Measurements from ENCODE around the gene ADAMTS10. TPM values are rescaled to one million over a fixed set of nuclear protein-coding genes. Genes with fewer than 3 reads are reported as not detected.
"Not testable (repeated sequence)": the region's sequence is repeated elsewhere in the genome, so short reads cannot be mapped to it uniquely, and the experiment has no call there.

ADAMTS10 gene
- polyA plus RNA-seq, 6 donors from 2014 or later, result 0.31 TPM; not detected in 5

- H3K27me3 Mint-ChIP-seq, result peaks cover 13 to 46% (median 43%) of the 10 kb centered on the region in 3 donors
- H3K36me3 Mint-ChIP-seq, result no peaks in the 10 kb centered on the region
- peak overlapping the region in 1 of 6 donors; percentile 61 for H3K27ac Mint-ChIP-seq
- no peak for ATAC-seq (ENCODE audit: low read depth in 2 of 2)
- peak overlapping the region in 1 of 8 donors; percentile 76 for H3K4me3 Mint-ChIP-seq
- no peaks in the 10 kb centered on the region for H3K9me3 Mint-ChIP-seq
- no peak for DNase-seq
- peaks cover 0 to 8% (median 4%) of the 10 kb centered on the region in 3 donors for H3K4me1 Mint-ChIP-seq
Measured at GRCh38 chr19:8639821-8640401, 29.4 kb upstream of the ADAMTS10 start.

DNA sequence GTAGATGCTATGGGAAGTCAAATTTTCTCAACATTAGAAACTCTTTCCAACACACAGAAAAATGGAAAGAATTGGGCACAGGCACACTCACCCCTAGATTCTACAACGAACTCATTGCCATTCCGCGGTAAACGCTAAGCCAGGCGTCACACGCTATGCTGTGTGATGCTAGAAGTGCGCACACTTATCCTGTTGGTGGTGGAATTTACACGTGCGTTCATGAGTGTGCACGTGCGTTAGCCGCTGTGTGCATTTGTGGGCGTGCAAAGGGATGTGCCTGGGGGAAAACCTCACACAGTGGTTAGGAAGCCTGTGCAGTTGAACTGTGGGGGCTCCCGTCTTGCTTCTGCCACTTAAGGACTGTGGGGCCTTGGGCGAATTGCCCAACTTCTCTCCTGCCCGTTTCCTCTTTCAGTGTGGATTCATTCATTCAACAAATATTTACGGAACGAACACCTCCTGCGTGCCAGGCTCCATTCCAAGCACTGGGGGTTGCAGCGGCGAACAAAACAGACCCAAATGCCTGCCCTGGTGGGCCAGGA, 27.6 kb upstream of the ADAMTS10 start:
- no peak for ATAC-seq (ENCODE audit: low read depth in 2 of 2)
- no peaks in the 10 kb centered on the region for H3K9me3 Mint-ChIP-seq
- no peak overlapping the region for H3K27ac Mint-ChIP-seq

GRCh38 chr19:8637070-8637469, 26.6 kb upstream of the ADAMTS10 start:
- peaks cover 11 to 54% (median 43%) of the 10 kb centered on the region in 3 donors for H3K27me3 Mint-ChIP-seq
- not testable (repeated sequence) for H3K9me3 Mint-ChIP-seq; DNase-seq; H3K36me3 Mint-ChIP-seq; H3K4me1 Mint-ChIP-seq; H3K4me3 Mint-ChIP-seq; ATAC-seq (ENCODE audit: low read depth in 2 of 2); H3K27ac Mint-ChIP-seq

More for the DNA sequence above, 27.6 kb upstream of the ADAMTS10 start:
- no peak for DNase-seq
- Mint-ChIP-seq H3K4me1 (peaks cover 0 to 8% (median 4%) of the 10 kb centered on the region in 3 donors), H3K4me3 (no peak overlapping the region), H3K36me3 (no peaks in the 10 kb centered on the region), H3K27me3 (peaks cover 13 to 54% (median 43%) of the 10 kb centered on the region in 3 donors)

DNA sequence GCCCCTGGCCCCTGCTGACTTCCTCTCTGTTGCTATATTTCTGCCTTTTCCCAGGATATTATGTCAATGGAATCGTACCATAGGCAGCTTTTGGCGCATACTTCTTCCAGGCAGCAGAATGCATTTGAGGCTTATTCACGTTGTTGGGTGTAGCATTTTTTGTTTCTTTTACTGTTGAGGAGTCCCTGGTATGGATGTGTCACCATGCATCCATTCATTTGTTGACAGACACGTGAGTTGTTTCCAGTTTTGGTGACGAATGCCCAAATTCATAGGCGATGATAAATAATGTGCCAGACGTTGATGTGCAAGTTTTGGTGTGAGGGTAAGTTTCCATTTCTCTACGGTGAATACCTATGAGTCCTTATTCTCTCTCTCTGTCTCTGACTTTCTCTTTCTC, 24.9 kb upstream of the ADAMTS10 start:
- ATAC-seq (ENCODE audit: low read depth in 2 of 2), result no peak
- H3K36me3 Mint-ChIP-seq, result no peaks in the 10 kb centered on the region
- no peak overlapping the region for H3K4me3 Mint-ChIP-seq
- H3K4me1 Mint-ChIP-seq, result peaks cover 0 to 8% (median 4%) of the 10 kb centered on the region in 3 donors
- H3K27me3 Mint-ChIP-seq, result peaks cover 8 to 45% (median 33%) of the 10 kb centered on the region in 3 donors
- DNase-seq, result no peak
- no peaks in the 10 kb centered on the region for H3K9me3 Mint-ChIP-seq
- peak overlapping the region in 1 of 6 donors; percentile 8 for H3K27ac Mint-ChIP-seq

DNA sequence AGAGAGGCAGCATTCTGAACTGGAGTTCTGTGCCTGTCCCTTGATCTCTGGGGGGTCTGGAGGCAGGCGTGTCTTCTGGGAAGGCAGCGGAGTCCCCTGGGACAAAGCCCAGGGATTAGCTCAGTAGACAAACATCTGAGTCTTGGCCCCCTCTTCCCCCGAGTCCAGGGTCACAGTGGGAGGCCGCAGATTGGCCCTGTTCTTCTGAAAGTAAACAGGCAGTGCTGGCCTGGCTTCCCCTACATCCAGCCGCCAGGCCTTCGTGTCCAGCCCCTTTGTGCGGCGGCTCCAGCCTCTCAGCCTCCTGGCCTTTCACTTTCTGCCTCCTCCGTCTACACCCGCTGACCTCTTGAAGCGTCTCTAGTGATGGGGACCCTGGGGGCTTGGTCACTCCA, 20.9 kb upstream of the ADAMTS10 start:
- H3K36me3 Mint-ChIP-seq, result no peaks in the 10 kb centered on the region
- no peak overlapping the region for H3K4me3 Mint-ChIP-seq
- no peak overlapping the region for H3K27ac Mint-ChIP-seq
- no peaks in the 10 kb centered on the region for H3K4me1 Mint-ChIP-seq
- ATAC-seq (ENCODE audit: low read depth in 2 of 2), result no peak
- no peak for DNase-seq
- H3K27me3 Mint-ChIP-seq, result peaks cover 6 to 20% (median 9%) of the 10 kb centered on the region in 3 donors
- peaks cover 0 to 4% (median 0%) of the 10 kb centered on the region in 7 donors for H3K9me3 Mint-ChIP-seq

DNA sequence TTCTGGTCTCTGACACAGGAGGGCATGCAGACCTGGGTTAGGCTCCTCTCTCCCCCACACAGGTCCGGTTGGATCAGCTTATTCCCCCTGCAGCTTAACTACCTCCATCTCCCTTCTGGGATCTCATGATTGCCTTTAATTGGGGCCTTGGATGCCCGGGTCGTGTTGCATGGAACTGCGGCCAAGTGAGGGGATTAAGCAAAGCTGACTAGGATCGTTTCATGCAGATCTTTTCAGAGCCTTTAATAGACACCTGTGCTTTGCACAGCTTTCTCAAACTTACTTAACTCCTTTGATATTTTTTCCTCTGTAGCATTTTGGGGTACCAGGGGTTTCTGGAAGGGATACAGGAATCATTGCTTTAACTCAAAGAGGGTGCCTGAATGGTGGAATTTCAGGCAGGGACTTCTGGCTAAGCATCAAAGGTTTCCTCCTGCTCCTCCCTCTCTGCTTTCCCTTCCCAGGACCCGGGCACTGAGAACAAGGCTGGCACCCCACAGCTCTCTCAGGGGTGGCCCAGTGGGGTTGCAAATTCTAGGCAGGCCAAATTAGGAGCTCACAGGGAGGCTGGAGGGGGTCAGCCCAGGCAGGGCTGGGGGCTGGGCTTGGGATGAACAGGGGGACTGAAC, 20.4 kb upstream of the ADAMTS10 start:
- Mint-ChIP-seq H3K27me3 (peaks cover 6 to 20% (median 9%) of the 10 kb centered on the region in 3 donors), H3K4me3 (no peak overlapping the region), H3K36me3 (no peaks in the 10 kb centered on the region), H3K4me1 (no peaks in the 10 kb centered on the region), H3K9me3 (peaks cover 0 to 4% (median 0%) of the 10 kb centered on the region in 7 donors), H3K27ac (no peak overlapping the region)
- ATAC-seq (ENCODE audit: low read depth in 2 of 2), result no peak
- DNase-seq, result no peak

DNA sequence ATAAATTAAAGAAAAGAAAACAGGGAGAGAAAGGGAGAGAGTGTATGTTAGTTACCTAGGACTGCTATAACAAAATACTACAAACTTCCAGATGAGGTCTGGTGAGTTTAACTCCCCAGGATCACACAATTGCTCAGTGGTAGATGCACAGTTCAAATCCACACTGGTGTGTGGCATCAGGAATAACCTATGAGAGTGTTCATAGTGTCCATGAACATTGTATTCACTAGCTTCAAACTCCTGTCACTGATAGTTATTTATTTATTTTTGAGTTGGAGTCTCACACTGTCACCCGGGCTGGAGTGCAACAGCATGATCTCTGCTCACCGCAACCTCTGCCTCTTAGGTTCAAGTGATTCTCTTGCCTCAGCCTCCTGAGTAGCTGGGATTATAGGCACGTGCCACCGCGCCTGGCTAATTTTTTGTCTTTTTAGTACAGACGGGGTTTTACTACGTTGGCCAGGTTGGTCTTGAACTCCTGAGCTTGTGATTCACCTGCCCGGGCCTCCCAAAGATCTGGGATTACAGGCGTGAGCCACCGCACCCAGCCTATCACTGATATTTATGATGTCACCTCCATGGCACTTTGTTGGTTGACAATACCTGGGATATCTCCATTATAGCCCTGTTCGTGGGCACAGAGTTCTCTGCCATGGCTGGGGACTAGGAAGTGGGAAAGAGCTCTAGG, 19.6 kb upstream of the ADAMTS10 start, which contains the start of gene NFILZ:
TSS of gene NFILZ (plus strand) at position 638 of the 688 bp plus-strand sequence. CDS start 46,133 bp downstream, outside the sequence.
- Mint-ChIP-seq H3K36me3 (no peaks in the 10 kb centered on the region), H3K27me3 (peaks cover 6 to 15% (median 9%) of the 10 kb centered on the region in 3 donors), H3K4me1 (no peaks in the 10 kb centered on the region), H3K4me3 (no peak within 1 kb of the TSS), H3K27ac (no peak within 1 kb of the TSS), H3K9me3 (peaks cover 0 to 4% (median 0%) of the 10 kb centered on the region in 7 donors)
- DNase-seq (no peak), ATAC-seq (ENCODE audit: low read depth in 2 of 2) (no peak)

GRCh38 chr19:8629184-8629583, 18.7 kb upstream of the ADAMTS10 start:
- H3K36me3 Mint-ChIP-seq, result no peaks in the 10 kb centered on the region

DNA sequence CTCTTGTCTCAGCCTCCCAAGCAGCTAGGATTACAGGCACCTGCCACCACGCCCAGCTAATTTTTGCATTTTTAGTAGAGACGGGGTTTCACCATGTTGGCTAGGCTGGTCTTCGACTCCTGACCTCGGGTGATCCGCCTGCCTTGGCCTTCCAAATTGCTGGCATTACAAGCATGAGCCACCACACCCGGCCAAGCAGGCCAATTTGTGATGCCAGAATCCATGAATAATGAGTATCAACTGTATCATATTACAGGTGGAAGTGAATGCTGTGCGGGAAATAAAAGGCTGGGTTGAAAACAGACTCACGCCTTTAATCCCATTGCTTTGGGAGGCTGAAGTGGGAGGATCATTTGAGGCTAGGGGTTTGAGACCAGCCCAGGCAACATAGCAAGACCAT, 16.3 kb upstream of the ADAMTS10 start:
- Mint-ChIP-seq H3K27ac (no peak overlapping the region), H3K4me1 (no peaks in the 10 kb centered on the region), H3K4me3 (no peak overlapping the region), H3K9me3 (peaks cover 0 to 4% (median 0%) of the 10 kb centered on the region in 7 donors), H3K27me3 (peaks cover 6 to 12% (median 9%) of the 10 kb centered on the region in 3 donors), H3K36me3 (no peaks in the 10 kb centered on the region)
- ATAC-seq (ENCODE audit: low read depth in 2 of 2), result no peak
- DNase-seq, result no peak

More at GRCh38 chr19:8629184-8629583, 18.7 kb upstream of the ADAMTS10 start:
- no peak overlapping the region for H3K27ac Mint-ChIP-seq
- DNase-seq (no peak), ATAC-seq (ENCODE audit: low read depth in 2 of 2) (no peak)
- no peak overlapping the region for H3K4me3 Mint-ChIP-seq
- peaks cover 6 to 19% (median 9%) of the 10 kb centered on the region in 3 donors for H3K27me3 Mint-ChIP-seq
- no peaks in the 10 kb centered on the region for H3K4me1 Mint-ChIP-seq
- H3K9me3 Mint-ChIP-seq, result peaks cover 0 to 4% (median 0%) of the 10 kb centered on the region in 7 donors

DNA sequence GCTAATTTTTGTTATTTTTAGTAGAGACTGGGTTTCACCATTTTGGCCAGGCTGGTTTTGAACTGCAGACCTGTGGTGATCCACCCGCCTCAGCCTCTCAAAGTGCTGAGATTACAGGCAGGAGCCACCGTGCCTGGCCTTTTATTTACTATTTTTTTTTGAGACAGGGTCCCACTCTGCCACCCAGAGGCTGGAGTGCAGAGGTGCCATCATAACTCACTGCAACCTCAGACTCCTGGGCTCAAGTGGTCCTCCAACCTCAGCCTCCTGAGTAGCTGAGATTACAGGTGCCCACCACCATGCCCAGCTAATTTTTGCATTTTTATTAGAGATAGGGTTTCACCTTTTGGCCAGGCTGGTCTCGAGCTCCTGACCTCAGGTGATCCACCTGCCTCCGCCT, 12.4 kb upstream of the ADAMTS10 start:
- not testable (repeated sequence) for H3K9me3 Mint-ChIP-seq; H3K4me1 Mint-ChIP-seq; H3K27ac Mint-ChIP-seq; H3K36me3 Mint-ChIP-seq; DNase-seq; ATAC-seq (ENCODE audit: low read depth in 2 of 2); H3K4me3 Mint-ChIP-seq
- H3K27me3 Mint-ChIP-seq, result peaks cover 0 to 24% (median 14%) of the 10 kb centered on the region in 3 donors

- ATAC-seq (ENCODE audit: low read depth in 2 of 2) (no peak), DNase-seq (no peak)
- no peak overlapping the region for H3K4me3 Mint-ChIP-seq
- peaks cover 3 to 12% (median 11%) of the 10 kb centered on the region in 3 donors for H3K4me1 Mint-ChIP-seq
- H3K36me3 Mint-ChIP-seq, result no peaks in the 10 kb centered on the region
- H3K9me3 Mint-ChIP-seq, result no peaks in the 10 kb centered on the region
- H3K27ac Mint-ChIP-seq, result no peak overlapping the region
- H3K27me3 Mint-ChIP-seq, result peaks cover 5 to 30% (median 14%) of the 10 kb centered on the region in 3 donors
Measured at GRCh38 chr19:8618751-8619150, 8.2 kb upstream of the ADAMTS10 start.

DNA sequence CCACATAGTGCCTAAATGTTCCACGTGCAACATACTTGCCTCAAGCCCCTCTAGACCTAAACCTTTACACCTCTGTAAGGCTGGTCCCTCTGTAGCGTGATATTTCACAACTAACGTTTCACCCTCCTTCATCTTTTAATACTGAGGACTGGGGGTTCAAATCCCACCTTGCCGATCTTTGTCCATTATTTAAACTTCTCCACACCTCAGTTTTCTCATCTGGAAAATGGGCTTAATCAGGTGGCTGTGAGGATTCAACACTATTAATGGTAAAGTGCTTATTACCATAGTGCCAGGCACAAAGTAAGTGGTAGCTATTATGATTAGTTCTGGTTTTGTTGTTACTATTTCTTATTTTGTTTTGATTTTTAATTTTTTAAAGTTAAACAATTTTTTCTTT, 7.5 kb upstream of the ADAMTS10 start:
- ATAC-seq (ENCODE audit: low read depth in 2 of 2), result no peak
- no peaks in the 10 kb centered on the region for H3K36me3 Mint-ChIP-seq
- no peak for DNase-seq
- H3K4me3 Mint-ChIP-seq, result no peak overlapping the region
- no peak overlapping the region for H3K27ac Mint-ChIP-seq
- H3K4me1 Mint-ChIP-seq, result peaks cover 3 to 12% (median 11%) of the 10 kb centered on the region in 3 donors
- H3K9me3 Mint-ChIP-seq, result peaks cover 0 to 2% (median 0%) of the 10 kb centered on the region in 7 donors
- H3K27me3 Mint-ChIP-seq, result peaks cover 5 to 30% (median 14%) of the 10 kb centered on the region in 3 donors

- not testable (repeated sequence) for ATAC-seq (ENCODE audit: low read depth in 2 of 2)
- H3K27me3 Mint-ChIP-seq, result peaks cover 6 to 32% (median 14%) of the 10 kb centered on the region in 3 donors
Measured at GRCh38 chr19:8617325-8617724, 6.8 kb upstream of the ADAMTS10 start.

More at GRCh38 chr19:8617325-8617724, 6.8 kb upstream of the ADAMTS10 start:
- H3K36me3 Mint-ChIP-seq, DNase-seq, H3K27ac Mint-ChIP-seq, H3K4me3 Mint-ChIP-seq, H3K9me3 Mint-ChIP-seq: not testable (repeated sequence)
- H3K4me1 Mint-ChIP-seq, result peaks cover 3 to 16% (median 11%) of the 10 kb centered on the region in 3 donors
